H1 (cell line): ENCODE measurements around the gene VSTM2L. TPM values are rescaled to one million over a fixed set of nuclear protein-coding genes. Genes with fewer than 3 reads are reported as not detected.

Experiments used
- ASH2L ChIP-seq: fragments of 200-600, 300-600 bp; sonication (generic); IDR thresholded peaks from one replicate; pipeline ENCODE4 v1.7.1; 2017; ENCODE audit warnings: low read length
- CHD1 ChIP-seq: IDR thresholded peaks from 2 replicates; pipeline ENCODE4 v1.6.1; 2012; ENCODE audit warnings: low read depth, low read length, improper control_type of control experiment
- E2F6 ChIP-seq: IDR thresholded peaks from 2 replicates; pipeline ENCODE4 v1.6.1; 2012; ENCODE audit warnings: inconsistent platforms
- SIX5 ChIP-seq: IDR thresholded peaks from 2 replicates; pipeline ENCODE4 v1.6.1; 2011; ENCODE audit warnings: mild to moderate bottlenecking, low read depth, low read length
- polyA plus RNA-seq, 7 experiments: library from polyadenylated mRNA; depleted of rRNA in 3 of 7; stranded (reverse) in 5 of 7; unstranded in 2 of 7; fragments of >200 nt in 5 of 7; fragments of 200-250 nt in 2 of 7; gene quantifications; 1 replicate in 5 of 7; 2 replicates in 1 of 7; 4 replicates in 1 of 7; pipeline versions ENCODE4 v1.2.1 to v1.2.3, GENCODE V29; 2011 to 2013; ENCODE audit warnings: missing spikeins in 2 of 7, mixed read lengths in 2 of 7
- total RNA-seq: library from RNA; stranded (reverse); fragmentation: NEBNext Ultra II Directional; extraction: Animal tissue kit (Norgen Biotek cat#: 25700); gene quantifications from 2 replicates; pipeline ENCODE4 v1.2.1, GENCODE V29; 2021

The VSTM2L gene
- total and polyA plus RNA-seq, 2 of the 8 experiments (the other 6 are each of a cell fraction or from before 2014, with no cell fraction given), result 1.3 to 3.2 TPM

GRCh38 chr20:37943033-37943432, 40.1 kb downstream of the VSTM2L start (continued):
- TF ChIP-seq CHD1, result no peak
- TF ChIP-seq ASH2L, result no peak
- TF ChIP-seq E2F6, result no peak
- no peak for TF ChIP-seq SIX5
- TF ChIP-seq, all 59 proteins: peak for 0
